22Rv1 (cell line): Measurements from ENCODE around the gene SMC6.

Source experiments
- CTCF ChIP-seq: fragments of 450-650 bp; IDR thresholded peaks from 2 replicates; pipeline ENCODE4 v1.5.1; 2017; ENCODE audit warnings: mild to moderate bottlenecking
- ZFX ChIP-seq: fragments of 450-650 bp; IDR thresholded peaks from 2 replicates; pipeline ENCODE4 v1.6.1; 2017; ENCODE audit warnings: antibody characterized with exemption, borderline replicate concordance

- TF ChIP-seq CTCF: no peak
- TF ChIP-seq ZFX: no peak
These were observed 17.7 kb downstream of the SMC6 start for GRCh38 chr2:17735864-17736263.
